HCT116 (cell line): ENCODE measurements around the gene BOD1L1. TPM values are rescaled to one million over a fixed set of nuclear protein-coding genes. Genes with fewer than 3 reads are reported as not detected.

ENCODE experiments used
- ATAC-seq: fragments of 200-7000 bp; cut with Tn5 transposase; 2 replicates; pipeline ENCODE4 v1.9.1; 2020; ENCODE audit warnings: mild to moderate bottlenecking, moderate library complexity
- BruUV-seq: library from RNA; stranded (reverse); fragments of 400-500 nt; replicated peaks from 2 replicates; lab custom pipeline; 2021; lab: Mats Ljungman, UMichigan
- CTCF ChIA-PET: fragments of 300-600 bp; sonication (Branson Sonifier 250); formaldehyde crosslinking; loops from one replicate; lab custom pipeline; 2021; ENCODE audit warnings: antibody characterized with exemption; lab: Charles Lee
- POLR2A ChIA-PET: fragments of 300-600, 350-600 bp; sonication (Branson Sonifier 250); formaldehyde crosslinking; loops from one replicate; lab custom pipeline; 2021; ENCODE audit warnings: antibody characterized with exemption; lab: Charles Lee
- RAD21 ChIA-PET, 2 experiments: fragments of 300-600 bp; sonication (Branson Sonifier 250); formaldehyde crosslinking; loops; one replicate each; lab custom pipeline; 2023; ENCODE audit warnings: low total read pairs in 2 of 2; ENCODE audit not compliant: uncharacterized antibody in 2 of 2, unreplicated experiment in 2 of 2, low non-redundant PET in 1 of 2; lab: Charles Lee
- DNase-seq: peaks from one replicate; pipeline ENCODE4 v3.0.0-alpha.2; 2010; ENCODE audit warnings: low read depth, low spot score
- H2AFZ ChIP-seq: fragments of 200-600 bp; shearing (Covaris generic), sonication (generic); 2 replicates; pipeline ENCODE4 v1.6.1; 2017; ENCODE audit warnings: low read depth, mixed run types, mixed read lengths, antibody characterized with exemption, low read length; ENCODE audit not compliant: poor library complexity, severe bottlenecking
- H3K27ac ChIP-seq: 2 replicates; pipeline ENCODE4 v1.5.1; 2012; ENCODE audit warnings: low read depth, low read length
- H3K27me3 ChIP-seq: fragments of 200-600 bp; sonication (generic); 2 replicates; pipeline ENCODE4 v1.6.1; 2016; ENCODE audit warnings: mixed run types, low read length, mixed read lengths; ENCODE audit not compliant: insufficient read depth
- H3K36me3 ChIP-seq, 2 experiments: fragments of 200-500 bp in 1 of 2; fragments of 200-600 bp in 1 of 2; sonication (Bioruptor generic) in 1 of 2; sonication (generic) in 1 of 2; 2 replicates each; pipeline versions ENCODE4 v1.5.1 to v1.6.1; 2014 to 2016; ENCODE audit warnings: low read length in 2 of 2, inconsistent platforms in 1 of 2, mixed read lengths in 1 of 2, mixed run types in 1 of 2; ENCODE audit not compliant: insufficient read depth in 2 of 2, control insufficient read depth in 1 of 2
- H3K4me1 ChIP-seq, 2 experiments: fragments of 200-600 bp in 1 of 2; sonication (generic) in 1 of 2; 2 replicates each; pipeline versions ENCODE4 v1.5.1 to v1.6.1; 2012 to 2017; ENCODE audit warnings: low read length in 2 of 2, inconsistent platforms in 1 of 2, mild to moderate bottlenecking in 1 of 2, mixed read lengths in 1 of 2, mixed run types in 1 of 2, moderate library complexity in 1 of 2; ENCODE audit not compliant: insufficient read depth in 2 of 2, control insufficient read depth in 1 of 2
- H3K4me2 ChIP-seq: fragments of 200-600 bp; sonication (generic); 2 replicates; pipeline ENCODE4 v1.6.1; 2017; ENCODE audit warnings: mixed run types, low read length, mixed read lengths
- H3K4me3 ChIP-seq, 2 experiments: fragments of 200-600 bp in 1 of 2; sonication (generic) in 1 of 2; replicated peaks in 1 of 2; 2 replicates each; pipeline ENCODE4 v1.5.1; 2011 to 2016; ENCODE audit warnings: low read length in 2 of 2, control low read depth in 1 of 2, low read depth in 1 of 2, mild to moderate bottlenecking in 1 of 2, mixed read lengths in 1 of 2, mixed run types in 1 of 2
- H3K79me2 ChIP-seq: fragments of 200-600 bp; sonication (generic); 2 replicates; pipeline ENCODE4 v1.6.1; 2017; ENCODE audit warnings: mild to moderate bottlenecking, mixed run types, low read length, moderate library complexity, mixed read lengths; ENCODE audit not compliant: insufficient read depth
- H3K9ac ChIP-seq: fragments of 200-600 bp; sonication (generic); 2 replicates; pipeline ENCODE4 v1.6.1; 2016; ENCODE audit warnings: low read length, mixed read lengths
- H3K9me2 ChIP-seq: fragments of 200-600 bp; sonication (generic), shearing (Covaris generic); 2 replicates; pipeline ENCODE4 v1.6.1; 2017; ENCODE audit warnings: mixed run types, mild to moderate bottlenecking, moderate library complexity; ENCODE audit not compliant: insufficient read depth
- H3K9me3 ChIP-seq, 2 experiments: fragments of 200-500 bp in 1 of 2; fragments of 200-600 bp in 1 of 2; sonication (Bioruptor generic) in 1 of 2; sonication (generic) in 1 of 2; 2 replicates each; pipeline ENCODE4 v1.6.1; 2014 to 2017; ENCODE audit warnings: low read length in 2 of 2, mixed read lengths in 2 of 2, inconsistent platforms in 1 of 2, low read depth in 1 of 2, mild to moderate bottlenecking in 1 of 2, mixed run types in 1 of 2, moderate library complexity in 1 of 2; ENCODE audit not compliant: control insufficient read depth in 1 of 2, insufficient read depth in 1 of 2
- H4K20me1 ChIP-seq: fragments of 200-600 bp; sonication (generic), shearing (Covaris generic); 2 replicates; pipeline ENCODE4 v1.6.1; 2017; ENCODE audit warnings: mixed run types, mild to moderate bottlenecking, moderate library complexity; ENCODE audit not compliant: insufficient read depth
- CTCF ChIP-seq, 3 experiments: fragments of 200-600 bp in 1 of 3; sonication (generic) in 1 of 3; IDR thresholded peaks in 2 of 3; conservative IDR thresholded peaks in 1 of 3; 2 replicates each; pipeline ENCODE4 v1.5.1; 2012 to 2017; ENCODE audit warnings: low read depth in 2 of 3, low read length in 2 of 3, antibody characterized with exemption in 1 of 3, borderline replicate concordance in 1 of 3, control low read depth in 1 of 3, mild to moderate bottlenecking in 1 of 3, mixed read lengths in 1 of 3, mixed run types in 1 of 3, moderate library complexity in 1 of 3; ENCODE audit not compliant: insufficient read depth in 1 of 3
- EGR1 ChIP-seq: IDR thresholded peaks from 2 replicates; pipeline ENCODE4 v1.6.1; 2012; ENCODE audit warnings: low read depth
- ELF1 ChIP-seq: IDR thresholded peaks from 2 replicates; pipeline ENCODE4 v1.6.1; 2012; ENCODE audit warnings: low read depth, borderline replicate concordance
- JUND ChIP-seq: IDR thresholded peaks from 2 replicates; pipeline ENCODE4 v1.6.1; 2012
- SP1 ChIP-seq: IDR thresholded peaks from 2 replicates; pipeline ENCODE4 v1.6.1; 2012; ENCODE audit warnings: low read depth
- TCF7L2 ChIP-seq: IDR thresholded peaks from 2 replicates; pipeline ENCODE4 v1.7.0; 2011; ENCODE audit warnings: borderline replicate concordance, inconsistent platforms; ENCODE audit not compliant: insufficient read depth, insufficient read length; ENCODE audit errors: extremely low read depth
- intact Hi-C: fragments of 100-400 bp; cut with micrococcal nuclease; formaldehyde crosslinking; loops from 2 replicates; pipeline ENCODE4 v1.10.0; 2022
- total RNA-seq: library from RNA; stranded (reverse); gene quantifications from one replicate; pipeline ENCODE4 v1.2.1, GENCODE V29; 2021; ENCODE audit not compliant: unreplicated experiment

BOD1L1 gene
- total RNA-seq, 1 experiment from 2014 or later, result 22.4 TPM

GRCh38 chr4:13670456-13671160, 43.1 kb upstream of the BOD1L1 start:
- intact Hi-C loops, result no loop called here
- Histone ChIP-seq H3K36me3 (no peaks in the 10 kb centered on the region), H2AFZ (no peak overlapping the region), H3K9ac (no peak overlapping the region), H3K27me3 (no peaks in the 10 kb centered on the region), H3K9me3 (no peaks in the 10 kb centered on the region), H3K27ac (no peak overlapping the region), H3K79me2 (no peaks in the 10 kb centered on the region), H4K20me1 (no peaks in the 10 kb centered on the region), H3K4me3 (no peak overlapping the region), H3K9me2 (no peaks in the 10 kb centered on the region), H3K4me2 (no peak overlapping the region), H3K4me1 (no peaks in the 10 kb centered on the region)
- POLR2A ChIA-PET, result no interaction called here
- BruUV-seq, result no TSS peak
- ATAC-seq (no peak), DNase-seq (no peak)
- CTCF ChIA-PET, result no interaction called here
- TF ChIP-seq SP1 (no peak), TCF7L2 (no peak), JUND (no peak)
- RAD21 ChIA-PET, result no interaction called here

DNA sequence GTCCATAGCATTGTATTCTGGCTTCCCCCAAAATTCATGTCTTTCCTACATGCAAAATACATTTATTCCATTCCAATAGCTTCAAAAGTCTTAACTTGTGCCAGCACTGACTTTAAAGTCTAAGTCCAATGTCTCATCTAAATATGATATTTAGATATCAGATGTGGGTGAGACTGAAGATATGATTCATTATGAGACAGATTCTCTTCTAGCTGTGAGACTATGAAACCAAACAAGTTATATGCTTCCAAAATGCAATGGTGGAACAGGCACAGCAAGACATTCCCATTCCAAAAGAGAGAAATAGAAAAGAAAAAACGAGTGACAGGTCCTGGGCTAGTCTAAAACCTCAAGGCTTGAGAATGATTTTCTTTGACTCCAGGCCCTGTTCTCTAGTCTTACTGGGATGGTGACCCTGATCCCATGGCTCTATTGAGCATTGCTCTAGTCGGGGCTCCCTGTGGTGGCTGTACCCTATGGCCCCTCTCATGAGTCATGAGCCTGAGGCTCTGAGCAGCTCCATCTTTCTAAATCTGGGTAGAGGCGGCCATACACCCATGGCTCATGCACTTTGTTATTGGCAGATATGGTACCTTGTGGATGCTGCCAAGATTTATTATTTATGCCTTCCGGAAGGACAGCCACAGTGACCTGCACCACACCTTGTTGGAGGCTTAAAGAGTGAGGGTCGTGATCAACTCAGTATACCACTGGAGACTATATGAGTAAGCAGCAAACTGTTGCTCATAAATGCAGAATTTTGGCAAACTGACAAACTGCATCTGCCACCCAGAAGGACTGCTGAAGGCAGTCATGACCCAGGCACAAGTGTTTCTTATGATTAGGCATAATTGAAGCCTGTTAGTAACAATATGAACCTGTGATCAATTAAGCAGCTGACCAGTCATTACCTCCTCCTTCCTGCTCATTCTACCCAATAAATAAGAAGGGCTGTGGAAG, 38.5 kb upstream of the BOD1L1 start:
- no TSS peak for BruUV-seq
- Histone ChIP-seq H2AFZ (no peak overlapping the region), H3K27ac (no peak overlapping the region), H3K9me3 (no peaks in the 10 kb centered on the region)
- intact Hi-C loops, result no loop called here
- TF ChIP-seq ELF1, result no peak
- TF ChIP-seq EGR1, result no peak
- TF ChIP-seq CTCF (IDR thresholded peaks at IDR 0.05 in 2 of 3, conservative IDR thresholded peaks at IDR 0.05 in 1 of 3; ENCODE audit: borderline replicate concordance in 1 of 3, insufficient read depth in 1 of 3, low read depth in 2 of 3, low read length in 2 of 3), result no peak
- no peak for TF ChIP-seq SP1
- TF ChIP-seq, all 23 proteins: peak for 0
- no peaks in the 10 kb centered on the region for H3K4me1 ChIP-seq
- no peaks in the 10 kb centered on the region for H4K20me1 ChIP-seq
- no peaks in the 10 kb centered on the region for H3K36me3 ChIP-seq
- no peaks in the 10 kb centered on the region for H3K9me2 ChIP-seq
- H3K9ac ChIP-seq, result no peak overlapping the region
- H3K4me3 ChIP-seq, result no peak overlapping the region
- DNase-seq, result no peak
- H3K4me2 ChIP-seq, result no peak overlapping the region
- ChIA-PET POLR2A (no interaction called here), CTCF (no interaction called here), RAD21 (no interaction called here)
- no peak for ATAC-seq
- no peaks in the 10 kb centered on the region for H3K79me2 ChIP-seq
- no peaks in the 10 kb centered on the region for H3K27me3 ChIP-seq
